Neural progenitor cell (in vitro differentiated cells): ENCODE measurements around the gene GHR. TPM values are rescaled to one million over a fixed set of nuclear protein-coding genes. Genes with fewer than 3 reads are reported as not detected.

Source experiments
- DNase-seq: peaks from one replicate; pipeline ENCODE4 v3.0.0-alpha.2; 2016; ENCODE audit warnings: low spot score
- H2AFZ ChIP-seq: fragments of 200-600 bp; sonication (generic); replicated peaks from 2 replicates; pipeline ENCODE4 v1.6.1; 2016; ENCODE audit warnings: antibody characterized with exemption
- H3F3A ChIP-seq: fragments of 200-600 bp; sonication (generic); 2 replicates; pipeline ENCODE4 v1.6.1; 2016; ENCODE audit warnings: antibody characterized with exemption, low read depth
- H3K27ac ChIP-seq: fragments of 200-600 bp; sonication (generic); 2 replicates; pipeline ENCODE4 v1.5.1; 2016; ENCODE audit warnings: mild to moderate bottlenecking
- H3K27me3 ChIP-seq: fragments of 200-600 bp; sonication (generic); 2 replicates; pipeline ENCODE4 v1.6.1; 2016; ENCODE audit warnings: mild to moderate bottlenecking, moderate library complexity
- H3K36me3 ChIP-seq: fragments of 200-600 bp; sonication (generic); 2 replicates; pipeline ENCODE4 v1.5.1; 2016
- H3K4me1 ChIP-seq: fragments of 200-600 bp; sonication (generic); 2 replicates; pipeline ENCODE4 v1.6.1; 2016; ENCODE audit warnings: mixed run types
- H3K4me2 ChIP-seq: fragments of 200-600 bp; sonication (generic); 2 replicates; pipeline ENCODE4 v1.6.1; 2016
- H3K4me3 ChIP-seq: fragments of 200-600 bp; sonication (generic); 2 replicates; pipeline ENCODE4 v1.5.1; 2016
- H3K79me2 ChIP-seq: fragments of 200-600 bp; sonication (generic); 2 replicates; pipeline ENCODE4 v1.6.1; 2016; ENCODE audit warnings: low read depth
- H3K9ac ChIP-seq: fragments of 200-600 bp; sonication (generic); 2 replicates; pipeline ENCODE4 v1.6.1; 2016
- H3K9me3 ChIP-seq: fragments of 200-600 bp; sonication (generic); 2 replicates; pipeline ENCODE4 v1.5.1; 2016; ENCODE audit warnings: low read depth
- H4K20me1 ChIP-seq: fragments of 200-600 bp; sonication (generic); 2 replicates; pipeline ENCODE4 v1.6.1; 2016; ENCODE audit warnings: low read depth
- H3K27ac Mint-ChIP-seq: 3 replicates; pipeline ENCODE4 v1.8.0; 2021; ENCODE audit warnings: mixed read lengths
- H3K27me3 Mint-ChIP-seq: 2 replicates; pipeline ENCODE4 v1.8.0; 2022; ENCODE audit warnings: low read depth, mild to moderate bottlenecking, inconsistent platforms, moderate library complexity, mixed read lengths; ENCODE audit not compliant: insufficient read depth
- H3K36me3 Mint-ChIP-seq: 3 replicates; pipeline ENCODE4 v1.8.0; 2021; ENCODE audit warnings: mixed read lengths
- H3K4me1 Mint-ChIP-seq: 3 replicates; pipeline ENCODE4 v1.8.0; 2021; ENCODE audit warnings: mixed read lengths
- H3K4me3 Mint-ChIP-seq: 3 replicates; pipeline ENCODE4 v1.8.0; 2021; ENCODE audit warnings: mild to moderate bottlenecking, moderate library complexity, mixed read lengths
- H3K9me3 Mint-ChIP-seq: 3 replicates; pipeline ENCODE4 v1.8.0; 2020; ENCODE audit warnings: mixed read lengths
- CTCF ChIP-seq: fragments of 200-600 bp; sonication (generic); IDR thresholded peaks from 2 replicates; pipeline ENCODE4 v1.5.1; 2017; ENCODE audit warnings: antibody characterized with exemption, mild to moderate bottlenecking
- EZH2 ChIP-seq: fragments of 200-600 bp; sonication (generic); IDR thresholded peaks from 2 replicates; pipeline ENCODE4 v1.6.1; 2017; ENCODE audit warnings: antibody characterized with exemption, mild to moderate bottlenecking, moderate library complexity
- EZH2phosphoT487 ChIP-seq: fragments of 200-600 bp; sonication (generic); IDR thresholded peaks from 2 replicates; pipeline ENCODE4 v1.6.1; 2017; ENCODE audit warnings: antibody characterized with exemption
- total RNA-seq: library from RNA; depleted of rRNA; stranded (reverse); fragments of >200 nt; gene quantifications from 2 replicates; pipeline ENCODE4 v1.2.3, GENCODE V29; 2015; ENCODE audit warnings: low replicate concordance

GHR gene
- total RNA-seq, 1 donor from 2014 or later: 0.07 TPM

GRCh38 chr5:42745856-42746255 lies 322.6 kb downstream of the GHR start:
- no peaks in the 10 kb centered on the region for H3K4me1 Mint-ChIP-seq
- Histone ChIP-seq H3K79me2 (no peaks in the 10 kb centered on the region), H3K27ac (no peak overlapping the region), H3F3A (no peaks in the 10 kb centered on the region), H3K4me3 (no peak overlapping the region), H3K9me3 (no peaks in the 10 kb centered on the region), H3K9ac (no peak overlapping the region), H3K4me2 (no peak overlapping the region), H3K36me3 (no peaks in the 10 kb centered on the region), H4K20me1 (no peaks in the 10 kb centered on the region), H3K4me1 (peaks cover 5% of the 10 kb centered on the region), H2AFZ (no peak overlapping the region), H3K27me3 (no peaks in the 10 kb centered on the region)
- TF ChIP-seq EZH2: no peak
- H3K9me3 Mint-ChIP-seq: no peaks in the 10 kb centered on the region
- peaks cover 3% of the 10 kb centered on the region for H3K27me3 Mint-ChIP-seq
- no peak overlapping the region for H3K4me3 Mint-ChIP-seq
- no peak overlapping the region for H3K27ac Mint-ChIP-seq
- DNase-seq: peak; percentile 5
- H3K36me3 Mint-ChIP-seq: no peaks in the 10 kb centered on the region

GRCh38 chr5:42749020-42749419 lies 325.8 kb downstream of the GHR start:
- Histone ChIP-seq H3K9ac (no peak overlapping the region), H3K4me2 (no peak overlapping the region), H3K27me3 (no peaks in the 10 kb centered on the region), H3K9me3 (no peaks in the 10 kb centered on the region), H2AFZ (no peak overlapping the region), H3K4me1 (peaks cover 5% of the 10 kb centered on the region), H3K79me2 (no peaks in the 10 kb centered on the region), H3K27ac (no peak overlapping the region), H4K20me1 (no peaks in the 10 kb centered on the region), H3K36me3 (no peaks in the 10 kb centered on the region), H3F3A (no peaks in the 10 kb centered on the region), H3K4me3 (no peak overlapping the region)
- H3K4me3 Mint-ChIP-seq: no peak overlapping the region
- TF ChIP-seq EZH2phosphoT487 (no peak), EZH2 (no peak), CTCF (no peak)
- no peaks in the 10 kb centered on the region for H3K36me3 Mint-ChIP-seq
- no peak overlapping the region for H3K27ac Mint-ChIP-seq
- H3K4me1 Mint-ChIP-seq: no peaks in the 10 kb centered on the region
- H3K27me3 Mint-ChIP-seq: peaks cover 3% of the 10 kb centered on the region
- no peak for DNase-seq
- H3K9me3 Mint-ChIP-seq: no peaks in the 10 kb centered on the region

- no peak overlapping the region for H3K9ac ChIP-seq
- no peaks in the 10 kb centered on the region for H3K79me2 ChIP-seq
- H3K4me1 ChIP-seq: peaks cover 5% of the 10 kb centered on the region
- no peak overlapping the region for H3K4me3 ChIP-seq
- no peaks in the 10 kb centered on the region for H3K9me3 Mint-ChIP-seq
- no peak for DNase-seq
- no peaks in the 10 kb centered on the region for H3K27me3 ChIP-seq
- H3K27ac Mint-ChIP-seq: no peak overlapping the region
- H3F3A ChIP-seq: no peaks in the 10 kb centered on the region
- no peaks in the 10 kb centered on the region for H4K20me1 ChIP-seq
- no peaks in the 10 kb centered on the region for H3K9me3 ChIP-seq
- no peak overlapping the region for H2AFZ ChIP-seq
- no peak overlapping the region for H3K4me2 ChIP-seq
- H3K27ac ChIP-seq: no peak overlapping the region
- no peak for TF ChIP-seq EZH2
- no peak for TF ChIP-seq CTCF
- TF ChIP-seq EZH2phosphoT487: no peak
- no peak overlapping the region for H3K4me3 Mint-ChIP-seq
- H3K27me3 Mint-ChIP-seq: no peaks in the 10 kb centered on the region
- H3K36me3 ChIP-seq: no peaks in the 10 kb centered on the region
- H3K4me1 Mint-ChIP-seq: no peaks in the 10 kb centered on the region
- no peaks in the 10 kb centered on the region for H3K36me3 Mint-ChIP-seq
Observed at GRCh38 chr5:42750507-42750906, 327.3 kb downstream of the GHR start.

- Mint-ChIP-seq H3K27ac (no peak overlapping the region), H3K36me3 (no peaks in the 10 kb centered on the region), H3K4me1 (no peaks in the 10 kb centered on the region), H3K27me3 (no peaks in the 10 kb centered on the region), H3K4me3 (no peak overlapping the region), H3K9me3 (no peaks in the 10 kb centered on the region)
- TF ChIP-seq EZH2: no peak
- TF ChIP-seq CTCF: no peak
- TF ChIP-seq EZH2phosphoT487: no peak
- Histone ChIP-seq H3K27ac (no peak overlapping the region), H3K79me2 (no peaks in the 10 kb centered on the region), H3K4me3 (no peak overlapping the region), H3K9ac (no peak overlapping the region), H3K36me3 (no peaks in the 10 kb centered on the region), H3K4me2 (no peak overlapping the region), H4K20me1 (no peaks in the 10 kb centered on the region), H2AFZ (no peak overlapping the region), H3K27me3 (no peaks in the 10 kb centered on the region), H3K4me1 (no peaks in the 10 kb centered on the region), H3K9me3 (no peaks in the 10 kb centered on the region), H3F3A (no peaks in the 10 kb centered on the region)
- peak; percentile 2 for DNase-seq
Observed at GRCh38 chr5:42751044-42751443, 327.8 kb downstream of the GHR start.
